Spleen (tissue), 7 donors: ENCODE data around the gene PCSK1.

Source experiments
- POLR2A ChIP-seq, 3 donors: fragments of 450-650 bp; IDR thresholded peaks; one replicate each; pipeline ENCODE4 v1.5.1; 2017; ENCODE audit warnings: antibody characterized with exemption in 3 of 3, mild to moderate bottlenecking in 1 of 3
- TF ChIP-seq, protein P1 (sequence below), 11 experiments: fragments of 200-600 bp in 7 of 11; fragments of 450-650 bp in 4 of 11; sonication (generic) in 4 of 11; IDR thresholded peaks in 8 of 11; conservative IDR thresholded peaks in 3 of 11; 1 replicate in 7 of 11; 2 replicates in 4 of 11; pipeline versions ENCODE4 v1.4.0 to v1.8.0; 2016 to 2021; ENCODE audit warnings: antibody characterized with exemption in 11 of 11, inconsistent platforms in 4 of 11, mild to moderate bottlenecking in 1 of 11
- donor health status: DM: no; HTN: no; CAD: no; lungs with moderate emphysema.
- donor health status: DM: no; HTN: no; CAD: no.
- donor health status: DM: no; HTN: no; CAD: no.

DNA sequence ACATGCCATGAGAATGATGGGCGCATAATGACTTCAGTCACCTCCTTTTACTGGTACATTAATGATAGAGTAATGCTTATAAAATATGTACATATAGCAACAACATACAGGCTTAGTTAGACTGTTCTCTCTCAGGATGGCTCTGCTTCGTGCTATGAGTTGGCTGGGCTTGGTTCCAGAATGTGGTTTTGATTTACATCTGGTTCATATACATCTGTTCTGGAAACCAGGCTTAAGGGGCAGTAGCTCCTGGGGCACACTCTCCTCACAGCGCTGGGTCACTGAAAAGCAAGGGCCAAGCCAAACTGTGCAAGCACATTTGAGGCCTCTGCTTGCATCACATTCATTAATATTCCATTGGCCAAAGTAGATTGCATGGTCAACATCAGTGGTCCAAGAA is 44.9 kb downstream of the PCSK1 start:
- TF ChIP-seq, protein P1, sequence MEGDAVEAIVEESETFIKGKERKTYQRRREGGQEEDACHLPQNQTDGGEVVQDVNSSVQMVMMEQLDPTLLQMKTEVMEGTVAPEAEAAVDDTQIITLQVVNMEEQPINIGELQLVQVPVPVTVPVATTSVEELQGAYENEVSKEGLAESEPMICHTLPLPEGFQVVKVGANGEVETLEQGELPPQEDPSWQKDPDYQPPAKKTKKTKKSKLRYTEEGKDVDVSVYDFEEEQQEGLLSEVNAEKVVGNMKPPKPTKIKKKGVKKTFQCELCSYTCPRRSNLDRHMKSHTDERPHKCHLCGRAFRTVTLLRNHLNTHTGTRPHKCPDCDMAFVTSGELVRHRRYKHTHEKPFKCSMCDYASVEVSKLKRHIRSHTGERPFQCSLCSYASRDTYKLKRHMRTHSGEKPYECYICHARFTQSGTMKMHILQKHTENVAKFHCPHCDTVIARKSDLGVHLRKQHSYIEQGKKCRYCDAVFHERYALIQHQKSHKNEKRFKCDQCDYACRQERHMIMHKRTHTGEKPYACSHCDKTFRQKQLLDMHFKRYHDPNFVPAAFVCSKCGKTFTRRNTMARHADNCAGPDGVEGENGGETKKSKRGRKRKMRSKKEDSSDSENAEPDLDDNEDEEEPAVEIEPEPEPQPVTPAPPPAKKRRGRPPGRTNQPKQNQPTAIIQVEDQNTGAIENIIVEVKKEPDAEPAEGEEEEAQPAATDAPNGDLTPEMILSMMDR (IDR thresholded peaks at IDR 0.05 in 8 of 11, conservative IDR thresholded peaks at IDR 0.05 in 3 of 11): no peak
- TF ChIP-seq POLR2A (IDR thresholded peaks at IDR 0.05): no peak
